ENCODE results near the gene DTX4.

DTX4 gene

DNA sequence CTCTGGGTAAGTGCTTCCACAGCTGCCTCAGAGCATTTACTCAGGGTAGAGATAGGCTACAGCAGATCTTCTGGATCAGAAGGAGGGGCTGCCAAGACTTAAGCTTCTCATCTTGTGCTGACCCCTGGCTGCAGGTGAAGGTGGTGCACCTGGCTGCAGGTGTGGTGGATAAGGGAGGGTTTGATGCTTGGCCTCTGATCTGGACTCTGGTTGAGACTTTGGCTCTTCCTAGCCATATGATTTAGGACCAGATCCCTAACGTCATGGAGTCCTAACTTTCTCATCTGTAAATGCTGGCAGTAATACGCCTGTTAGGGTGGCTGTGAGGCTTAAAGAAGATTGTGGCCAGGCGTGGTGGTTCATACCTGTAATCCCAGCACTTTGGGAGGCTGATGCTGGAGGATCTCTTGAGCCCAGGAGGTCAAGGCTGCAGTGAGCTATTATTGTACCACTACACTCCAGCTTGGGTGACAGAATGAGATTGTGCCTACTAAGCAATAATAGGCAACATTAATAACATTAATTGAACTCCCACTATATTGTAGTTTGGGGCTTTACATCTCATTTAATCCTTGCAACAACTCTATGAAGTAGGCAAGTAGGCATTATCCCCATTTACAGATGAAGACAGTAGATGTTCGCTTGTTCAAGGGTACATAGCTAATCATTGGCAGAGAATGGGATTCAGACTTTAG lies 10.7 kb downstream of the DTX4 start:
- TF ChIP-seq, protein P1, sequence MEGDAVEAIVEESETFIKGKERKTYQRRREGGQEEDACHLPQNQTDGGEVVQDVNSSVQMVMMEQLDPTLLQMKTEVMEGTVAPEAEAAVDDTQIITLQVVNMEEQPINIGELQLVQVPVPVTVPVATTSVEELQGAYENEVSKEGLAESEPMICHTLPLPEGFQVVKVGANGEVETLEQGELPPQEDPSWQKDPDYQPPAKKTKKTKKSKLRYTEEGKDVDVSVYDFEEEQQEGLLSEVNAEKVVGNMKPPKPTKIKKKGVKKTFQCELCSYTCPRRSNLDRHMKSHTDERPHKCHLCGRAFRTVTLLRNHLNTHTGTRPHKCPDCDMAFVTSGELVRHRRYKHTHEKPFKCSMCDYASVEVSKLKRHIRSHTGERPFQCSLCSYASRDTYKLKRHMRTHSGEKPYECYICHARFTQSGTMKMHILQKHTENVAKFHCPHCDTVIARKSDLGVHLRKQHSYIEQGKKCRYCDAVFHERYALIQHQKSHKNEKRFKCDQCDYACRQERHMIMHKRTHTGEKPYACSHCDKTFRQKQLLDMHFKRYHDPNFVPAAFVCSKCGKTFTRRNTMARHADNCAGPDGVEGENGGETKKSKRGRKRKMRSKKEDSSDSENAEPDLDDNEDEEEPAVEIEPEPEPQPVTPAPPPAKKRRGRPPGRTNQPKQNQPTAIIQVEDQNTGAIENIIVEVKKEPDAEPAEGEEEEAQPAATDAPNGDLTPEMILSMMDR (IDR thresholded peaks at IDR 0.05): peak; percentile 25; the same call in 1 of the 2 replicates

DNA sequence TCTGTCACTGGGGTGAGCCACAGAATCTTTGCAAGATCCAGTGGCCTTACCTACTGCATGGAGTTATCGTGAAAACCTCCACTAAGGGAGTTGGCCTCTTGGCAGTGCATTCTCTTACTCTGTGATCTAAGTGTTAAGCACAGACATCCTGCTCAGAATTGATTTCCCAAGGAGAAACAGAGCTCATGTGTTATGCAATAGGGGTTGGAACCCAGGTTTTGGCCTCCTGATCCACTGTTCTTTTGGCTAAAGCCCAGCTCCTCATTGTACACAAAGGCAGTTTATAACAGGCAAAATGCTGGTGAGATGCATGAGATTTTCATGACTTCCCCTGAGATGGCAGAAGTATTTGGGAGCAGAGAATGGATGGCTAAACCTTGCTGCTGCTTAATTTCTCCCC lies 11.8 kb downstream of the DTX4 start:
- TF ChIP-seq, protein P1 (IDR thresholded peaks at IDR 0.05): no peak

DNA sequence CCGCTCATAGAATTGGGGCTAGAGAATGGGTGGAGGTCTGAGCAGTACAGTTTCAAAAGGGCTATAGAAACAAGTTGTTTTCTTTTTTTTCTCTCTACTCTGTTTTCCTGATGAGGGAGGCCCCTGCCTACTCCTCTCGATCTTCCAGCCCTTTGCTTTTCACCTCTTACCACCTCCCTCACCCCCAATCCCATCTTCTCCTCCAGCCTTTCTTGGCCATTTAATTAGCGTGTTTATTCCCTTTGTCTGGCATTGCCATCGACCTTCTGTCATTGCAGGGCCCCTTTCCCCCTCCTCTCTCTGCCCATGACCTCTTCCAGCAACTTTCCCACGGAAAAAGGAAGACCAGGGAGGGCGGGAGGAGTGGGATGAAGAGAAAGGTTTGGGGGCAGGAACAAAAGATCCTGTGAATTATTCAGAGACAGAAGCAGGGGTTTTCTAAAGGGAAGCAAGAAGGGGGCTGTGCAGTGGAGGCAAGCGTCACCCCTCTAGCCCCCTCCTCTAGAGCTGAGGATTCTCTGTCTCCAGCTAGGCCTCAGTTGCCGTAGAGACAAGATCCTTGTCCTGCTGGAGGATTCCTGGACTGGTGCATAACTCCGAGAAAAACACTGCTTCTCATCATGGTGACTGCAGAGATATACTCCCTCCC lies 12.9 kb downstream of the DTX4 start:
- TF ChIP-seq, protein P1 (IDR thresholded peaks at IDR 0.05): no peak

DNA sequence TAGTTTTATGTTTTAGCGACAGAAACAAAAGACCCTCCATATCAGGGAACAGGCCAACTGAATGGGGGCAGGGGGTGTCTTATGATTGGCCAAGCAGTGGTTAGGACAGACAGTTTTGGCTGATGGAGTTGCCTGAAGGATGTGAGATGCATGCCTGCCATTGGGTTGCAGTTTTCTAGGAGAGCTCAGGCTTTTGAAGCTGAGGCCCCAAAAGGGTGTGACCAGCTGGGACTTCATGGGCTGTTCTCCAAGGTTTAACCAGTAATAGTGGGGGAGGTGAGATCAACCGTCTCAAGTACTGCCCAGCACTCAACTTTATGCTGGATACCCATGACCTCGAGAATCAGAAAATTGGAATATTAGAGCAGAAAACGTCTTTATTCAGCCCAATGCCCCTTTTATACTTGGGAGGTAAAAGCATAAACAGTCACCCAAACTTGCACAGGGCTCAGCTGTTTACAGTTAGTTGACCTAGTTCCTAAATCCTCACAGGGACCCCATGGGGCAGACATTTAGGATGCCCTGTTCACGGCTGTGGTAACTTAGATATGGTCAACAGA lies 13.5 kb downstream of the DTX4 start:
- TF ChIP-seq, protein P1 (IDR thresholded peaks at IDR 0.05): no peak

DNA sequence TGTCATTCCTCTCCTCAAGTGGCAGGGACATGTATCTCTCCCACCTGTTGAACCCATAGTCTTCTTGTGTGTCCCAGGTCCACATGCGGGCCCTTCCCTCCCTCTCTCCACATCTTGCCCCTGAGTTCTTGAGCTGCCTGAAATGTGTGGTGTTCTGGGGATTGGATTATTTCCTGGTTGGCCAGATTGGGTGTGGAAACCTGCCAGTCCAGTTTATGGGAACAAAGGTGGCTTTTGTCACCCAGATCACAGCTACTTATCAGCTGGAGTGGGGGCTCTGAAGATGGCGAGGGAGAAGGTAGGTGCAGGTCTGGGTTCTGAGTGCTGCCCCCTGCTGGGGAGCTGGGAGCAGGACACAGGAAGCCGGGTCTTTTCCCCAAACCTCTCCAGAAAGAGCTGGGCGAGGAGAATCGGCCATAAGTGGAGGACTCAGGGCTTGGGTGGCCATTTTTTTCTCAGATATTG lies 14.2 kb downstream of the DTX4 start:
- TF ChIP-seq, protein P1 (IDR thresholded peaks at IDR 0.05): peak; percentile 74

DNA sequence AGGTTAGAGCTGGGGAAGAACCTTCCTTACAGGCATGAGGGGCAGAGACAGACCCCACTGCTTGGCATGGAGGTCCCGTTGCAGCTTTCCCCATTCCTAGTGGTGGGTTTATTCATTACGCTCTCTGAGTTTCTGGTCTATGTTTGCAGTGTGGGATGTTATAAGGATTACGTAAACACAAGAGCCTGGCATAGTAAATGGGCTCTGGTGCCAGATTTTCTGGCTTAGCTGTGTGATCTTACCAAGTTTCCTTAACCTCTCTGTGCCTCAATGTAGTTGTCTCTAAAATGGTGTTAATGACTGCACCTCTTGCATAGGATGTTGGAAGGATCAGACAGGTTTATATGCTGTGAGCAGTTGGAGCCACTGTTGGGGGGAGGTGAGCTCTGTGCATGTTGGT lies 15.1 kb downstream of the DTX4 start:
- TF ChIP-seq, protein P1 (IDR thresholded peaks at IDR 0.05): no peak

DNA sequence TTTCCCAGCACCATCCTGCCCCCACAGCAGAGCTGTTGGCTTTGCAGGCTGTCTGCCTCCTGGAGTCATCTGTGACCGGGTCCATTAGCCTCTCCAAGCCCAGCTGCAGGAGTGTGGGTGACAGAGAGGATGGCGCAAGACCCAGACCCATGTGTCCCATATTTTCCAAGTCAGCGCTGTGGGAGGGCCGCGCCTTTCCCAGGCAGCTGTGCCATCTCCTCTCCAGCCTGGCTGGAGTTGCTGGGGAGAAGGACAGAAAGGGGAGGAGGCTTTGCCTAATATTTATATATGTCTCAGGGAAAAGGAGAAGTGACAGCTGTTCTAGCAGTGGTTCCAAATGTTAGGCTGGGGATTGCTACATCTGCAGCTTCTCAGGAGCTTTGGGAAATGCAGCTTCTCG lies 15.7 kb downstream of the DTX4 start:
- TF ChIP-seq, protein P1 (IDR thresholded peaks at IDR 0.05): no peak
